ENCODE data around the gene AP1S1. TPM values are rescaled to one million over a fixed set of nuclear protein-coding genes. Genes with fewer than 3 reads are reported as not detected.

Gene AP1S1
- total RNA-seq, 1 donor from 2014 or later = 10.7 TPM

DNA sequence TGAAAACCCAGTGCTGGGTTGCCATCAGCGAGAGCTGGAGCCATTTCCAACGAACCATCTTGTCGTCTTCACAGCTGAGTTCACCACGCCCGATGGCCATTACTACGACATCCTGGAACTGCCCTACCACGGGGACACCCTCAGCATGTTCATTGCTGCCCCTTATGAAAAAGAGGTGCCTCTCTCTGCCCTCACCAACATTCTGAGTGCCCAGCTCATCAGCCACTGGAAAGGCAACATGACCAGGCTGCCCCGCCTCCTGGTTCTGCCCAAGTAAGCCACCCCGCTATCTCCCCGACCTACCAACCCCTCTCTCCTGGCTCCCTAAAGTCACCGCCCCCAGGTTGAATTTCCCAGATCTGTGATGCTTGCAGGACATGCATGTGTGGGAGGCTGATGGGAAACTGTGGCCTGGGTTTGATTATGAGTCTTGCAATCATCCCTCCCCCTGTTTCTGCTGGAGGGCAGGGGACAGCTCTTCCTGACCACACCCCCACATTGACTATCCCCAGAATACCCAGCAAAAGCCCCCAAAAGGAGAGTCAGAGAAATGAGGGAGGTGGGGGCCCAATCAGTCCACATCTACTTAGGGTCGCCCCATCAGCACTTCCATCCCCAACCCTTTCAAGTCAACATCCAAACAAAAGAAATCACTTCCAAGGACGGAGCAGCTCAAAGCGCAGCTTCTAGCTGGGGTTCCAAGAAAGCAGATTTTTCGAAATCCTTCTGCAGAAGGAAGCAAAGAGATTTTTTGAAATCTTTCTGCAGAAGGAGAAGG is 20.5 kb upstream of the AP1S1 start:
- no peak overlapping the region for H3K4me3 ChIP-seq
- H3K27ac ChIP-seq (replicated peaks) = no peak overlapping the region
- H3K4me1 ChIP-seq = peaks cover 17% of the 10 kb centered on the region
- intact Hi-C loops (cut with micrococcal nuclease) = no loop called here
- no peaks in the 10 kb centered on the region for H3K9me3 ChIP-seq (replicated peaks)
- DNase-seq = no peak
- TF ChIP-seq, protein P1, sequence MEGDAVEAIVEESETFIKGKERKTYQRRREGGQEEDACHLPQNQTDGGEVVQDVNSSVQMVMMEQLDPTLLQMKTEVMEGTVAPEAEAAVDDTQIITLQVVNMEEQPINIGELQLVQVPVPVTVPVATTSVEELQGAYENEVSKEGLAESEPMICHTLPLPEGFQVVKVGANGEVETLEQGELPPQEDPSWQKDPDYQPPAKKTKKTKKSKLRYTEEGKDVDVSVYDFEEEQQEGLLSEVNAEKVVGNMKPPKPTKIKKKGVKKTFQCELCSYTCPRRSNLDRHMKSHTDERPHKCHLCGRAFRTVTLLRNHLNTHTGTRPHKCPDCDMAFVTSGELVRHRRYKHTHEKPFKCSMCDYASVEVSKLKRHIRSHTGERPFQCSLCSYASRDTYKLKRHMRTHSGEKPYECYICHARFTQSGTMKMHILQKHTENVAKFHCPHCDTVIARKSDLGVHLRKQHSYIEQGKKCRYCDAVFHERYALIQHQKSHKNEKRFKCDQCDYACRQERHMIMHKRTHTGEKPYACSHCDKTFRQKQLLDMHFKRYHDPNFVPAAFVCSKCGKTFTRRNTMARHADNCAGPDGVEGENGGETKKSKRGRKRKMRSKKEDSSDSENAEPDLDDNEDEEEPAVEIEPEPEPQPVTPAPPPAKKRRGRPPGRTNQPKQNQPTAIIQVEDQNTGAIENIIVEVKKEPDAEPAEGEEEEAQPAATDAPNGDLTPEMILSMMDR (IDR thresholded peaks at IDR 0.05; ENCODE audit: borderline replicate concordance) = no peak
- peaks cover 5% of the 10 kb centered on the region for H3K27me3 ChIP-seq (ENCODE audit: low read depth)
- H3K36me3 ChIP-seq = no peaks in the 10 kb centered on the region

DNA sequence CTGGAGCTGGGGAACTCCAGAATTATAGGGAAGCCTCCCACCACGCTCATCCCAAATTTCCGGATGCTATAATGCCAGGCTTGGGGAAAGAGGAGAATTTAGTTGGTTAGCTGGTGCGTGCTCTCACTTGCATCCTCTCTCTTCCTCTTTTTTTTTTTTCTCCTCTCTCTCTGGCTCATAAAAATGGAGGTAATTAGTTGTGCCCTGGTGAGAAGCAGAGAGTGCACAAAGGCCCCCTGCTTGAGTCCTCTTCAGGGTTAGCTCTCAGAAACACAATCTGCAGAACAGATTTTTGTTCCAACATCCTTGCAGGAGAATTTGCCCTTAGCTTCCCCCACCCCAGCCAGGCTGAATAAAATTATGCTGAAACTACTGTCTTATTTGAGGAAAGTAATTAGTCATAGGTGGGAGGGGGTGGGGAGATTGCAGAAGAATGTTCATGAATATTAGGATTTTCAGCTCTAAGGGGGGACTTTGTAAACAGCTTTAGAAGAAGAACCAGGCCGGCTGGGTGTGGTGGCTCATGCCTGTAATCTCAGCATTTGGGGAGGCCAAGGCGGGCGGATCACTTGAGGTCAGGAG is 19.8 kb upstream of the AP1S1 start:
- intact Hi-C loops (cut with micrococcal nuclease) = no loop called here
- Histone ChIP-seq H3K4me3 (no peak overlapping the region), H3K27ac (replicated peaks) (no peak overlapping the region), H3K9me3 (replicated peaks) (no peaks in the 10 kb centered on the region), H3K4me1 (peaks cover 18% of the 10 kb centered on the region), H3K36me3 (no peaks in the 10 kb centered on the region), H3K27me3 (ENCODE audit: low read depth) (peaks cover 5% of the 10 kb centered on the region)
- TF ChIP-seq, protein P1 (IDR thresholded peaks at IDR 0.05; ENCODE audit: borderline replicate concordance) = no peak
- DNase-seq = no peak

DNA sequence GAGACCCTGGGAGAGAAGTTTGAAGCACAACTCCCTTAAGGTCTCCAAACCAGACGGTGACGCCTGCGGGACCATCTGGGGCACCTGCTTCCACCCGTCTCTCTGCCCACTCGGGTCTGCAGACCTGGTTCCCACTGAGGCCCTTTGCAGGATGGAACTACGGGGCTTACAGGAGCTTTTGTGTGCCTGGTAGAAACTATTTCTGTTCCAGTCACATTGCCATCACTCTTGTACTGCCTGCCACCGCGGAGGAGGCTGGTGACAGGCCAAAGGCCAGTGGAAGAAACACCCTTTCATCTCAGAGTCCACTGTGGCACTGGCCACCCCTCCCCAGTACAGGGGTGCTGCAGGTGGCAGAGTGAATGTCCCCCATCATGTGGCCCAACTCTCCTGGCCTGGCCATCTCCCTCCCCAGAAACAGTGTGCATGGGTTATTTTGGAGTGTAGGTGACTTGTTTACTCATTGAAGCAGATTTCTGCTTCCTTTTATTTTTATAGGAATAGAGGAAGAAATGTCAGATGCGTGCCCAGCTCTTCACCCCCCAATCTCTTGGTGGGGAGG is 16.5 kb upstream of the AP1S1 start:
- H3K4me1 ChIP-seq = peaks cover 18% of the 10 kb centered on the region
- no peaks in the 10 kb centered on the region for H3K36me3 ChIP-seq
- TF ChIP-seq, protein P1 (IDR thresholded peaks at IDR 0.05; ENCODE audit: borderline replicate concordance) = no peak
- no peak for DNase-seq
- intact Hi-C loops (cut with micrococcal nuclease) = loop anchor here (5.0 kb wide), 1 partner anchor 40 kb away; no protein-coding TSS in a partner anchor
- peaks cover 11% of the 10 kb centered on the region for H3K27me3 ChIP-seq (ENCODE audit: low read depth)
- H3K27ac ChIP-seq (replicated peaks) = peak overlapping the region; percentile 60
- peak overlapping the region; percentile 33 for H3K4me3 ChIP-seq
- no peaks in the 10 kb centered on the region for H3K9me3 ChIP-seq (replicated peaks)

DNA sequence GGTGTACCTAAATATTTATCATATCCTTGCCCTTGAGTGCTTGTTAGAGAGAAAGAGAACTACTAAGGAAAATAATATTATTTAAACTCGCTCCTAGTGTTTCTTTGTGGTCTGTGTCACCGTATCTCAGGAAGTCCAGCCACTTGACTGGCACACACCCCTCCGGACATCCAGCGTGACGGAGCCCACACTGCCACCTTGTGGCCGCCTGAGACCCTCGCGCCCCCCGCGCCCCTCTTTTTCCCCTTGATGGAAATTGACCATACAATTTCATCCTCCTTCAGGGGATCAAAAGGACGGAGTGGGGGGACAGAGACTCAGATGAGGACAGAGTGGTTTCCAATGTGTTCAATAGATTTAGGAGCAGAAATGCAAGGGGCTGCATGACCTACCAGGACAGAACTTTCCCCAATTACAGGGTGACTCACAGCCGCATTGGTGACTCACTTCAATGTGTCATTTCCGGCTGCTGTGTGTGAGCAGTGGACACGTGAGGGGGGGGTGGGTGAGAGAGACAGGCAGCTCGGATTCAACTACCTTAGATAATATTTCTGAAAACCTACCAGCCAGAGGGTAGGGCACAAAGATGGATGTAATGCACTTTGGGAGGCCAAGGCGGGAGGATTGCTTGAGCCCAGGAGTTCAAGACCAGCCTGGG is 15.9 kb upstream of the AP1S1 start:
- peaks cover 16% of the 10 kb centered on the region for H3K27me3 ChIP-seq (ENCODE audit: low read depth)
- H3K9me3 ChIP-seq (replicated peaks) = no peaks in the 10 kb centered on the region
- peak overlapping the region; percentile 60 for H3K27ac ChIP-seq (replicated peaks)
- intact Hi-C loops (cut with micrococcal nuclease) = loop anchor here (5.0 kb wide), 1 partner anchor 41 kb away; no protein-coding TSS in a partner anchor
- H3K4me1 ChIP-seq = peaks cover 18% of the 10 kb centered on the region
- peak; percentile 57 for DNase-seq
- H3K36me3 ChIP-seq = no peaks in the 10 kb centered on the region
- peak overlapping the region; percentile 33 for H3K4me3 ChIP-seq
- TF ChIP-seq, protein P1 (IDR thresholded peaks at IDR 0.05; ENCODE audit: borderline replicate concordance) = peak; percentile 85

DNA sequence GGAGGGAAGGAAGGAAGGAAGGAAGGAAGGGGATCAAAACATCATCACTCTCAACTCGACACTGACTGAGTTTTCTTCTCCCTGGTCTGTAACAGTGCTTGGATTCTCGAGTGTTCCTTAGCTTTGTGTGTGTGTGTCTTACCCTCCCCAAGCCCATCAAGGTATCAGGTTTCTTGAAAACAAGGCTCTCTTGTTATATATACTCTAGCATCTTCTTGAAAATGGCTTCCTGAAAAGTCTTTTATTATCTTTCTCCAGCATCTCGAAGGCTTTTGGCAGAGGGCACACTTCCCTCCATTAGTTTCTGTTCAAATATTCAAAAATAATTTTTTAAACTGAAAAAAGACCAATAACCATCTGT is 14.0 kb upstream of the AP1S1 start:
- Histone ChIP-seq H3K27me3 (ENCODE audit: low read depth) (peaks cover 23% of the 10 kb centered on the region), H3K4me3 (no peak overlapping the region), H3K4me1 (peaks cover 18% of the 10 kb centered on the region), H3K36me3 (no peaks in the 10 kb centered on the region), H3K9me3 (replicated peaks) (no peaks in the 10 kb centered on the region), H3K27ac (replicated peaks) (no peak overlapping the region)
- intact Hi-C loops (cut with micrococcal nuclease) = loop anchor here (5.0 kb wide), 1 partner anchor 142 kb away; no protein-coding TSS in a partner anchor
- DNase-seq = no peak
- TF ChIP-seq, protein P1 (IDR thresholded peaks at IDR 0.05; ENCODE audit: borderline replicate concordance) = no peak
